ENCODE results near the gene RTN4R. TPM values are rescaled to one million over a fixed set of nuclear protein-coding genes. Genes with fewer than 3 reads are reported as not detected.

The RTN4R gene
- total and polyA plus RNA-seq, 9 of the 15 experiments (the other 6 are each of a cell fraction or from before 2014, with no cell fraction given): 0.04 to 2.8 (median 1.4) TPM; not detected in 3

- TF ChIP-seq KLF13 (tag; IDR thresholded peaks at IDR 0.05; ENCODE audit: borderline replicate concordance, low read depth) (peak; percentile 23; the same call in 1 of the 2 replicates), NR3C1 (CRISPR knock-in tag; IDR thresholded peaks at IDR 0.05) (peak; percentile 24; the same call in 1 of the 2 replicates), ZNF3 (CRISPR knock-in tag; IDR thresholded peaks at IDR 0.05) (no peak), RUNX1 (IDR thresholded peaks at IDR 0.05; ENCODE audit: low read depth) (no peak), PPARD (CRISPR knock-in tag; IDR thresholded peaks at IDR 0.05) (no peak), MCM7 (IDR thresholded peaks at IDR 0.05) (no peak), CREM (IDR thresholded peaks at IDR 0.05; ENCODE audit: low read depth) (no peak), ZBTB7A (IDR thresholded peaks at IDR 0.05; ENCODE audit: borderline replicate concordance, control insufficient read depth, low read depth, low read length) (0 out of 2 replicates have a peak, but pooled peaks have one; percentile 17), ZNF583 (CRISPR knock-in tag; IDR thresholded peaks at IDR 0.05) (0 out of 2 replicates have a peak, but pooled peaks have one; percentile 14), THAP12 (CRISPR knock-in tag; IDR thresholded peaks at IDR 0.05) (peak; percentile 17; the same call in 1 of the 2 replicates), ZNF695 (CRISPR knock-in tag; IDR thresholded peaks at IDR 0.05) (no peak), SMC3 (conservative IDR thresholded peaks at IDR 0.05; ENCODE audit: insufficient read depth, low read depth, low read length) (0 out of 2 replicates have a peak, but pooled peaks have one; percentile 3)
- TF ChIP-seq, protein P1, sequence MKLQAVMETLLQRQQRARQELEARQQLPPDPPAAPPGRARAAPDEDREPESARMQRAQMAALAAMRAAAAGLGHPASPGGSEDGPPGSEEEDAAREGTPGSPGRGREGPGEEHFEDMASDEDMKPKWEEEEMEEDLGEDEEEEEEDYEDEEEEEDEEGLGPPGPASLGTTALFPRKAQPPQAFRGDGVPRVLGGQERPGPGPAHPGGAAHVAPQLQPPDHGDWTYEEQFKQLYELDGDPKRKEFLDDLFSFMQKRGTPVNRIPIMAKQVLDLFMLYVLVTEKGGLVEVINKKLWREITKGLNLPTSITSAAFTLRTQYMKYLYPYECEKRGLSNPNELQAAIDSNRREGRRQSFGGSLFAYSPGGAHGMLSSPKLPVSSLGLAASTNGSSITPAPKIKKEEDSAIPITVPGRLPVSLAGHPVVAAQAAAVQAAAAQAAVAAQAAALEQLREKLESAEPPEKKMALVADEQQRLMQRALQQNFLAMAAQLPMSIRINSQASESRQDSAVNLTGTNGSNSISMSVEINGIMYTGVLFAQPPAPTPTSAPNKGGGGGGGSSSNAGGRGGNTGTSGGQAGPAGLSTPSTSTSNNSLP (IDR thresholded peaks at IDR 0.05; ENCODE audit: borderline replicate concordance, low read depth, low read length): no peak
- TF ChIP-seq, protein P2, sequence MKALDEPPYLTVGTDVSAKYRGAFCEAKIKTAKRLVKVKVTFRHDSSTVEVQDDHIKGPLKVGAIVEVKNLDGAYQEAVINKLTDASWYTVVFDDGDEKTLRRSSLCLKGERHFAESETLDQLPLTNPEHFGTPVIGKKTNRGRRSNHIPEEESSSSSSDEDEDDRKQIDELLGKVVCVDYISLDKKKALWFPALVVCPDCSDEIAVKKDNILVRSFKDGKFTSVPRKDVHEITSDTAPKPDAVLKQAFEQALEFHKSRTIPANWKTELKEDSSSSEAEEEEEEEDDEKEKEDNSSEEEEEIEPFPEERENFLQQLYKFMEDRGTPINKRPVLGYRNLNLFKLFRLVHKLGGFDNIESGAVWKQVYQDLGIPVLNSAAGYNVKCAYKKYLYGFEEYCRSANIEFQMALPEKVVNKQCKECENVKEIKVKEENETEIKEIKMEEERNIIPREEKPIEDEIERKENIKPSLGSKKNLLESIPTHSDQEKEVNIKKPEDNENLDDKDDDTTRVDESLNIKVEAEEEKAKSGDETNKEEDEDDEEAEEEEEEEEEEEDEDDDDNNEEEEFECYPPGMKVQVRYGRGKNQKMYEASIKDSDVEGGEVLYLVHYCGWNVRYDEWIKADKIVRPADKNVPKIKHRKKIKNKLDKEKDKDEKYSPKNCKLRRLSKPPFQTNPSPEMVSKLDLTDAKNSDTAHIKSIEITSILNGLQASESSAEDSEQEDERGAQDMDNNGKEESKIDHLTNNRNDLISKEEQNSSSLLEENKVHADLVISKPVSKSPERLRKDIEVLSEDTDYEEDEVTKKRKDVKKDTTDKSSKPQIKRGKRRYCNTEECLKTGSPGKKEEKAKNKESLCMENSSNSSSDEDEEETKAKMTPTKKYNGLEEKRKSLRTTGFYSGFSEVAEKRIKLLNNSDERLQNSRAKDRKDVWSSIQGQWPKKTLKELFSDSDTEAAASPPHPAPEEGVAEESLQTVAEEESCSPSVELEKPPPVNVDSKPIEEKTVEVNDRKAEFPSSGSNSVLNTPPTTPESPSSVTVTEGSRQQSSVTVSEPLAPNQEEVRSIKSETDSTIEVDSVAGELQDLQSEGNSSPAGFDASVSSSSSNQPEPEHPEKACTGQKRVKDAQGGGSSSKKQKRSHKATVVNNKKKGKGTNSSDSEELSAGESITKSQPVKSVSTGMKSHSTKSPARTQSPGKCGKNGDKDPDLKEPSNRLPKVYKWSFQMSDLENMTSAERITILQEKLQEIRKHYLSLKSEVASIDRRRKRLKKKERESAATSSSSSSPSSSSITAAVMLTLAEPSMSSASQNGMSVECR (CRISPR knock-in tag; IDR thresholded peaks at IDR 0.05): 0 out of 2 replicates have a peak, but pooled peaks have one; percentile 13
- TF ChIP-seq, protein P3, sequence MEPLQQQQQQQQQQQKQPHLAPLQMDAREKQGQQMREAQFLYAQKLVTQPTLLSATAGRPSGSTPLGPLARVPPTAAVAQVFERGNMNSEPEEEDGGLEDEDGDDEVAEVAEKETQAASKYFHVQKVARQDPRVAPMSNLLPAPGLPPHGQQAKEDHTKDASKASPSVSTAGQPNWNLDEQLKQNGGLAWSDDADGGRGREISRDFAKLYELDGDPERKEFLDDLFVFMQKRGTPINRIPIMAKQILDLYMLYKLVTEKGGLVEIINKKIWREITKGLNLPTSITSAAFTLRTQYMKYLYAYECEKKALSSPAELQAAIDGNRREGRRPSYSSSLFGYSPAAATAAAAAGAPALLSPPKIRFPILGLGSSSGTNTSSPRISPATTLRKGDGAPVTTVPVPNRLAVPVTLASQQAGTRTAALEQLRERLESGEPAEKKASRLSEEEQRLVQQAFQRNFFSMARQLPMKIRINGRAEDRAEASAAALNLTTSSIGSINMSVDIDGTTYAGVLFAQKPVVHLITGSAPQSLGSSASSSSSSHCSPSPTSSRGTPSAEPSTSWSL (CRISPR knock-in tag; IDR thresholded peaks at IDR 0.05; ENCODE audit: borderline replicate concordance): 0 out of 2 replicates have a peak, but pooled peaks have one; percentile 12
Observed at GRCh38 chr22:20316217-20316843, 48.2 kb upstream of the RTN4R start (continued).

Data from K562 (cell line).